ENCODE measurements around the gene MVB12B.

Gene MVB12B

GRCh38 chr9:126291925-126292324 is 34.7 kb upstream of the MVB12B start:
- Histone ChIP-seq H3K9me3 (no peaks in the 10 kb centered on the region), H3K4me1 (no peaks in the 10 kb centered on the region), H3K4me3 (no peak overlapping the region), H3K27me3 (peaks cover 0 to 44% of the 10 kb centered on the region in 2 donors), H3K36me3 (no peaks in the 10 kb centered on the region), H3K27ac (no peak overlapping the region)
- no peak for DNase-seq
- TF ChIP-seq CTCF (IDR thresholded peaks at IDR 0.05) = no peak
- intact Hi-C loops (cut with DNase I; ENCODE audit: low total_unique reads) = no loop called here

GRCh38 chr9:126292736-126293521 is 33.7 kb upstream of the MVB12B start:
- Histone ChIP-seq H3K36me3 (no peaks in the 10 kb centered on the region), H3K9me3 (no peaks in the 10 kb centered on the region), H3K4me3 (no peak overlapping the region), H3K27me3 (peaks cover 0 to 51% of the 10 kb centered on the region in 2 donors), H3K27ac (no peak overlapping the region), H3K4me1 (no peaks in the 10 kb centered on the region)
- TF ChIP-seq CTCF (IDR thresholded peaks at IDR 0.05) = no peak
- intact Hi-C loops (cut with DNase I; ENCODE audit: low total_unique reads) = no loop called here
- DNase-seq = no peak

- Histone ChIP-seq H3K27ac (no peak overlapping the region), H3K4me1 (no peaks in the 10 kb centered on the region), H3K9me3 (no peaks in the 10 kb centered on the region), H3K27me3 (peaks cover 0 to 56% of the 10 kb centered on the region in 2 donors), H3K36me3 (no peaks in the 10 kb centered on the region), H3K4me3 (no peak overlapping the region)
- intact Hi-C loops (cut with DNase I; ENCODE audit: low total_unique reads) = no loop called here
- DNase-seq = no peak
- TF ChIP-seq CTCF (IDR thresholded peaks at IDR 0.05) = no peak
These were observed 33.1 kb upstream of the MVB12B start for GRCh38 chr9:126293522-126293889.

GRCh38 chr9:126294331-126295081 is 32.1 kb upstream of the MVB12B start:
- H3K4me3 ChIP-seq = no peak overlapping the region
- DNase-seq = no peak
- H3K4me1 ChIP-seq = no peaks in the 10 kb centered on the region
- H3K9me3 ChIP-seq = no peaks in the 10 kb centered on the region
- H3K27me3 ChIP-seq = peaks cover 0 to 56% of the 10 kb centered on the region in 2 donors
- intact Hi-C loops (cut with DNase I; ENCODE audit: low total_unique reads) = no loop called here
- TF ChIP-seq CTCF (IDR thresholded peaks at IDR 0.05) = no peak
- no peaks in the 10 kb centered on the region for H3K36me3 ChIP-seq
- no peak overlapping the region for H3K27ac ChIP-seq

GRCh38 chr9:126295082-126295477 is 31.5 kb upstream of the MVB12B start:
- Histone ChIP-seq H3K9me3 (no peaks in the 10 kb centered on the region), H3K36me3 (no peaks in the 10 kb centered on the region), H3K4me1 (no peaks in the 10 kb centered on the region), H3K4me3 (no peak overlapping the region), H3K27me3 (peaks cover 0 to 56% of the 10 kb centered on the region in 2 donors), H3K27ac (no peak overlapping the region)
- TF ChIP-seq CTCF (IDR thresholded peaks at IDR 0.05) = no peak
- no peak for DNase-seq
- intact Hi-C loops (cut with DNase I; ENCODE audit: low total_unique reads) = no loop called here
